HG02678 (cell line): ENCODE measurements around the gene TNNC2.
A peak's percentile ranks its signal among the peaks of the same experiment; 100 is the strongest.
"Not testable (repeated sequence)": the region's sequence is repeated elsewhere in the genome, so short reads cannot be mapped to it uniquely, and the experiment has no call there.

Experiments used
- ATAC-seq: cut with Tn5 transposase; IDR thresholded peaks from one replicate; pipeline ENCODE4 v1.9.1; 2021; ENCODE audit warnings: mild to moderate bottlenecking, moderate library complexity; ENCODE audit not compliant: unreplicated experiment

TNNC2 gene

DNA sequence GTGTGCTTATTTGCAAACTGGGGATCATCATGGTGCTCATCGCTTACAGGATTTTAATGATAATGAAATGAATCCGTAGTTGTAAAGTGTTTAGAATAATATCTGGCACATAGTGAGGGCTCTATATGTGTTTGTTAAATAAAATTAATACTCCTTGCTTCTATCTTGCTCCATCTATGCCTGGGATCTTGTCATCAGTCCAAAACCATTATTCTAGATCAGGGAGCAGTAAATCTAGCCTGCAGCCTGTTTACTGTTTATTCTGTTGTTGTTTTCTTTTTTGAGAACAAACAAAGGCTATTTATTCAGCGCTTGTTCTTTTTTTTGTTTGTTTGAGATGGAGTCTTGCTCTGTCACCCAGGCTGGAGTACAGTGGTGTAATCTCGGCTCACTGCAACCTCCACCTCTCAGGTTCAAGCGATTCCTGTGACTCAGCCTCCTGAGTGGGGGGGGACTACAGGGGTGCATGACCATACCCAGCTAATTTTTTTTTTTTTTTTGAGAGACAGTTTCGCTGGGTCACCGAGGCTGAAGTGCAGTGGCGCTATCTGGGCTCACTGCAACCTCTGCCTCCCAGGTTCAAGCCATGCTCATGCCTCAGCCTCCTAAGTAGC lies 22.0 kb upstream of the TNNC2 start:
- no peak for ATAC-seq

- ATAC-seq, result no peak
Measured at GRCh38 chr20:45848421-45848820, 21.3 kb upstream of the TNNC2 start.

- no peak for ATAC-seq
Measured at GRCh38 chr20:45845452-45845851, 18.3 kb upstream of the TNNC2 start.

- no peak for ATAC-seq
Measured at GRCh38 chr20:45843506-45843905, 16.4 kb upstream of the TNNC2 start.

GRCh38 chr20:45842169-45842812 lies 15.2 kb upstream of the TNNC2 start:
- peak; percentile 57 for ATAC-seq

DNA sequence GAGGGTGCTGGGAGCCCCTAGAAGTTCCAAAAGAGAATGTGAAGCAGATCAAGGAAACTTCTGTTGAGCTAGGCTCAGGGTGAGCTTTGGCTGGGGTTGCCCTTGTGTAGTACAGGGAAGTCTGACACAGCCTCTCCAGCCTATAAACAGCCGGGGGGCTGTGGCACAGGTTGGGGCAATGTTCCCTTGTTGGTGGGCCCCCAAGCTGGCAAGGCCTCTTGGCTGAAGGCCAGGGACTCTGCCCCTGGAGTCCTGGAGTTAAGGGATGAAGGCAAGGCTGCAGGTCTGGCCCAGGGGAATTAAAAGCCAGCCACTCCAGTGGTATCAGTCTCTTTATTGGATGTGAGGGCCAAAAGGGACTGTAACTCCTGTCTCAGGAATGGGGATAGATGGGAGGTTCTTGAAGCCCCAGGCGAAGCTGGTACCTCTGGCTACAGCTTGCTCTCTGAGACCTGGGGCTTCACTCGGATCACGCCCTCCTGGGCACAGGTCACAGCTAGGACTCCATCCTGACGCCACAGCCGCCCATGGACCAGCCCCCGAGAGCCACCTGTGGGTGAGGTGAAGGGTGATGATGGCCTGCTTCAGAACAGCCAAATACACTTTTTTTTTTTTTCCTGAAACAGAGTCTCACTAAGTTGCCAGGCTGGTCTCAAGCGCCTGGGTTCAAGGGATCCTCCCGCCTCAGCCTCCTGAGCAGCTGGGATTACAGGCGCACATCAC lies 14.5 kb upstream of the TNNC2 start:
- no peak for ATAC-seq

- no peak for ATAC-seq
Measured at GRCh38 chr20:45840700-45841198, 13.6 kb upstream of the TNNC2 start.

DNA sequence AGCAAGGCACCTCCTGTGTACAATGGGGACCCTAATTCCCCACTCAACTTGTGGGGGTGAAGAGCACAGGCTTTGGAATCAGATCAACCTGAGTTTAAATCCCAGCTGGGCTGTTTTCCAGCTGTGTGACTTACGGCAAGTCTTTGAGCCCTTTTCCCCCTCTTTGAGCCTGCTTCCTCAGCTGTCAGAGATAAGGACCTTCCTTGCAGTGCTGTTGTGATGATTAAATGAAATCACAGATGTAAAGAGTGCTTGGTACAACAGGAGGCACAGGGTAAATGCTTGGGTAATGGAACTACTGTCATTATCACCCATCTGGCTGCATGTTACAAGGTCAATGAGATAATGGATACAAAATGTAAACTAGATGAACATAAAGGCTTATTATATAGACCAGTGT lies 9.7 kb upstream of the TNNC2 start:
- no peak for ATAC-seq

- no peak for ATAC-seq
Measured at GRCh38 chr20:45835825-45836224, 8.7 kb upstream of the TNNC2 start.

GRCh38 chr20:45835329-45835765 lies 8.2 kb upstream of the TNNC2 start:
- ATAC-seq, result no peak

- no peak for ATAC-seq
Measured at GRCh38 chr20:45834797-45835161, 7.7 kb upstream of the TNNC2 start.

- ATAC-seq, result no peak
Measured at GRCh38 chr20:45833883-45834796, 7.0 kb upstream of the TNNC2 start.

- ATAC-seq, result no peak
Measured at GRCh38 chr20:45833030-45833882, 6.1 kb upstream of the TNNC2 start, which contains the start of gene SNX21. TSS of gene SNX21 (plus strand) at chr20:45833799. CDS start at chr20:45833920, 121 bp downstream.

DNA sequence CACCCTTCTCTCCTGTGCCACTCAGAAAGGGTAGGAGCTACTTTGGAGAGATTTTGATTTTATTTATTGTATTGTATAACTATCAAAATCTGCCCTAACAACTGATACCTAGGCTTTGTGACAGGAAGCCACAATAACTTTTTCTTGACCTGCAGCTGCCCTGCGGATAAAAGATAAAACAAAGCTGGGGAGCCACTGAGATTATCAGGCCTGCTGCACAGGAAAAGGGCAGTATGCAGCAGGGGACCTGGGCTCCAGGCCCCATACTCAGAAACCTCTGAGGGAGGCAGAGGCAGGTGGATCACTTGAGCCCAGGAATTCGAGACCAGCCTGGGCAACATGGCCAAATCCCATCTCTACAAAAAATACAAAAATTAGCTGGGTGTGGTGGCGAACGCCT lies 5.5 kb upstream of the TNNC2 start:
- ATAC-seq, result no peak

DNA sequence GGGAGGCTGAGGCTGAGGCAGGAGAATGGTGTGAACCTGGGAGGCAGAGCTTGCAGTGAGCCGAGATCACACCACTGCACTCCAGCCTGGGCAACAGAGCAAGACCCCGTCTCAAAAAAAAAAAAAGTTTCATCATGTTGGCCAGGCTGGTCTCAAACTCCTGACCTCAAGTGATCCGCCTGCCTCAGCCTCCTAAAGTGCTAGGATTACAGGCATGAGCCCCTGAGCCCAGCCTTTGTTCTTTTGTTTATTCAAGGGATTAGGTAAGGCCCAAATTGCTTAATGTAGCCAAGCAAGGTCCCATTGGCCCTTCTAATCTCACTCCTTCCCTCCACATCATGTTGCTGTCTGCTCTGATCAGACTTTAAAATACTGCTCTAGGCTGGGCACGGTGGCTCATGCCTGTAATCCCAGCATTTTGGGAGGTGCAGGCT lies 2.6 kb upstream of the TNNC2 start:
- not testable (repeated sequence) for ATAC-seq

DNA sequence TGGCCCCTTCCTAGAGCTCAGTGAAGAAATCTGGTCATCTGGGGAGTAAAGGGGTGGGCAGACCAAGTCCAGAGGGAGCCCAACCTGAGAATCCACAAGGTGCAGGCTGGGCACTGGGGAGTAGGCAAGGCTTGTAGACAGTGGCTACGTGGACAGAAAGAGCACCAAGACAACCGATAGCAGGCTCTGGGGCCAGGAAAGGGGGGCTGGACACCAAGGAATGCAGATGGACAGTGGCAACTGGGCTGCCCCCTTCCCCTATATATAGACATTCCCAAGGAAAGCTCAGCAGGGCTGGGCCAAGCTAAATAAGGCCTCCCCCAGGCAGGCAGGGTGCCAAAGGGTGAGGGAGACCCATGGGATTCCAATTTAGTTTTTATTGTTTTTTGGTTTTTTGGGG lies 1.5 kb upstream of the TNNC2 start:
- no peak for ATAC-seq

DNA sequence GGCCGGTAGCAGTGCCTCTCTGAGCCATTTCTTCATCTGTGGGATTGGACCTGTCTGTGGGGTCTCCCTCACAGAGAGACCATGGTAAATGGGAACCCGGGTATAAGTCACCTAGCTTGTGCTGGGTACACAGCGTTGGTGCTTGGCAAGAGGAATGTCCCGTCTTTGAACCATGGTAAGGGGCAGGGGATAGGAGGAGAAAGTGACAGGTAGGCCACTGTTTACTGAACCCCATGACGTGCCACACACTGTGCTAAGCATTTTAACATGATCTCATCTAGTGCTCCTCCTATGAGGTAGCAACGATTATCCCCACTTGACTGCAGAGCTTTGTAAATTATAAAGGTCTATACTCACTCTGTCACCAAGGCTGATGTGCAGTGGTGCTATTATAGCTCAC lies 600 bp upstream of the TNNC2 start:
- ATAC-seq, result no peak

- no peak for ATAC-seq
Measured at GRCh38 chr20:45826381-45827019, 612 bp downstream of the TNNC2 start.
